ENCODE results near the gene KLHDC1. TPM values are rescaled to one million over a fixed set of nuclear protein-coding genes. Genes with fewer than 3 reads are reported as not detected.
"Not testable (repeated sequence)": the region's sequence is repeated elsewhere in the genome, so short reads cannot be mapped to it uniquely, and the experiment has no call there.

Gene KLHDC1
- total RNA-seq, 1 experiment from 2014 or later, result 1.7 TPM

DNA sequence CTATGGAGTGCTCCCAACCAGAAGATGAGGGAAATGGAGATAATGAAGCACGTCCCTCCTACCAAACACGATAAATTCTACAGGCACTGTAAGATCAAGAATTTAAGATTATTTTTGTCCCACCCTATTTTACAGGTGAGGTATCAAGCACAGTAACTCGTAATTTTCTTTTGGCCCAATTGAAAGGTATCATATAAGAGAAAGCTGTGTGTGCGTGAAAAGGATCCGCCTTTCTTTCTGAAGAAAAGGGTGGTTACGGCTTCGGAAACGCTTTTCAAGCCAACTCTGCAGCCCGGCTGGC lies 74.3 kb downstream of the KLHDC1 start:
- DNase-seq, result no peak
- Histone ChIP-seq H3K4me2 (ENCODE audit: low read depth, low read length, poor library complexity, severe bottlenecking) (peak overlapping the region; percentile 74), H4K20me1 (ENCODE audit: insufficient read depth, low read depth, low read length) (no peaks in the 10 kb centered on the region; the same call in 1 of the 2 replicates), H3K27me3 (ENCODE audit: low read length) (no peaks in the 10 kb centered on the region), H3K9me3 (ENCODE audit: low read length) (no peaks in the 10 kb centered on the region), H3K27ac (ENCODE audit: low read length) (peak overlapping the region; percentile 91), H3K79me2 (ENCODE audit: low read length) (peaks cover 40% of the 10 kb centered on the region), H2AFZ (ENCODE audit: low read length) (peak overlapping the region; percentile 97), H3K4me3 (ENCODE audit: low read length) (peak overlapping the region; percentile 89), H3K9me2 (replicated peaks; ENCODE audit: insufficient read depth, low read length) (no peaks in the 10 kb centered on the region), H3K9ac (ENCODE audit: low read length) (peak overlapping the region; percentile 88), H3K4me1 (ENCODE audit: low read length) (peaks cover 51% of the 10 kb centered on the region), H3K36me3 (ENCODE audit: insufficient read depth, low read length) (peaks cover 4% of the 10 kb centered on the region; the same call in 1 of the 2 replicates)

DNA sequence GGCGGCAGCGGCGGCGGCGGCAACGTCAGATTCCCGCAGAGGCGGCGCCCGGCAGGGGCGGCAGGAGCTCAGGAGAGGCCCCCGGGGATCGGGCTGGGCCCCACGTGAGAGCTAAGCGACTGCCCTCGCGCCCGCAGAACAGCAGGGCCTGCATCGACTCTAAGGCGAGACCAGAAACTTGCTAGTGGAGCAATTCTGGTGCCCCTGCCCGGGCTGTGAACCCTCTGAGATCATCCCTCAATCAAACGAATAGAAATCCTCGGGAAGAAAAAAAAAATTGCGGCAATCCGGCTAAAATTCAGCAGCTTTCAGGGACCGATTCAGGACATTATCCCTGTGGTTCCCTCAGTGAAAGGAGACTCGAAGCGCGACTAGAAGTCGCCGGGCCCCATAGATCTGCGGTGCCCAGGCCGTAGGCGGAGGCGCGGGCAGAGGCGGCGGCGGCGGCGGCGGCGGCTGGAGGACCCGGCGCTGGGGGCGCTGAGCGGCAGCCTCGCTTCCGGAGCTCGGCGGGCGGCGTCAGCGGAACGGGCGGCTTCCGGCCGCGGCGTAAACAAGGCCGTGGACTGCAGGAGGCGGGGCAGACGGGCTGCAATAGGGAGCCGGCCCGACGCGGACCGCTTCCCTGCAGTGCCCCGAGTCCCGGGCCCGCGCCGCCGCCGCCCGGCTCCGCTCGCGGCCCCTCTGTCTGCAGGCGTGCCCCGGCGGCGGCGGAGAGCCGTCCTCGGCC lies 74.8 kb downstream of the KLHDC1 start, which contains the start of gene KLHDC2:
Gene KLHDC2, plus strand, starts transcription at position 583 of the 730 bp plus-strand sequence. CDS start 316 bp downstream, outside the sequence.
- Histone ChIP-seq H3K9ac (ENCODE audit: low read length) (peak within 1 kb of the TSS; percentile 88), H3K36me3 (ENCODE audit: insufficient read depth, low read length) (peaks cover 8% of the 10 kb centered on the region; the same call in 1 of the 2 replicates), H3K9me2 (replicated peaks; ENCODE audit: insufficient read depth, low read length) (no peaks in the 10 kb centered on the region), H3K27me3 (ENCODE audit: low read length) (no peaks in the 10 kb centered on the region), H3K4me1 (ENCODE audit: low read length) (peaks cover 56% of the 10 kb centered on the region), H3K4me3 (ENCODE audit: low read length) (peak within 1 kb of the TSS; percentile 89), H3K79me2 (ENCODE audit: low read length) (peaks cover 43% of the 10 kb centered on the region), H2AFZ (ENCODE audit: low read length) (peak within 1 kb of the TSS; percentile 97), H3K4me2 (ENCODE audit: low read depth, low read length, poor library complexity, severe bottlenecking) (peak within 1 kb of the TSS; percentile 74), H3K9me3 (ENCODE audit: low read length) (no peaks in the 10 kb centered on the region), H3K27ac (ENCODE audit: low read length) (peak within 1 kb of the TSS; percentile 91), H4K20me1 (ENCODE audit: insufficient read depth, low read depth, low read length) (no peaks in the 10 kb centered on the region; the same call in 1 of the 2 replicates)
- DNase-seq, result peak; percentile 97

DNA sequence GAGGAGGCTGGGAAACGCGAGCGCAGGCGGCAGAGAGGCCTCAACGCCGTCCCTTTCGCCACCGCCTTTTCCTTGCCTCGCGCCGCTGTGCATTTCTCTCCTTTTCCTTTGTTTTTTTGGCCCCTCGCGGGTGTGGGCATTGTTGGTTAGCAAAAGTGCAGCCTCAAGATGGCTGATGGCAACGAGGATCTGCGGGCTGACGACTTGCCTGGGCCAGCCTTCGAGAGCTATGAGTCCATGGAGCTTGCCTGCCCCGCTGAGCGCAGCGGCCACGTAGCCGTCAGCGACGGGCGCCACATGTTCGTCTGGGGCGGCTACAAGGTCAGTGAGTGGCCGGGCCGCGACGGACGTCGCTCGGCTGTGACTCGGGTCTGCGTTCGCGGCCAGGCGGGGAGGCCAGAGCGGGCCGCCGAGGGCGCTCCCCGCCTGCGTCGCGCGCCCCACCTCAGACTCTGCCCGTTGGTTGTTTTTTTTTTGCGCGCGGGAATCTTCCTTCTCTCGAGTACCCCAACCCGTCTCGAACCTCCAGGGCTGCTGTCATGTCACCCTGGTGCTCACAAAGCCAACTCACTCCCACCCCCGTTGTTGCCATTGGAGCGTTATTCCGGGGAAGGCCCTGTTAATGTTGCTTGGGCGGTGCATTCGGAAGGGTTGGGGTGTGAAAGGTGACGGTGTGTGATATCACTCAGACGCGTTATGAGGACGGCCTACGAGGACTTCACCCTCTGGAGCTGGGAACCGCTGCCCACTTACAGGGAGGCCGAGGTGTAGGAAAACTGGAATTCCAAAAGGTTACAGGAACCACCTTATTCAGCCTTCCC lies 75.6 kb downstream of the KLHDC1 start:
- H3K36me3 ChIP-seq (ENCODE audit: insufficient read depth, low read length), result peaks cover 8% of the 10 kb centered on the region; the same call in 1 of the 2 replicates
- H3K4me1 ChIP-seq (ENCODE audit: low read length), result peaks cover 57% of the 10 kb centered on the region
- no peaks in the 10 kb centered on the region for H3K9me3 ChIP-seq (ENCODE audit: low read length)
- H3K27me3 ChIP-seq (ENCODE audit: low read length), result no peaks in the 10 kb centered on the region
- peaks cover 43% of the 10 kb centered on the region for H3K79me2 ChIP-seq (ENCODE audit: low read length)
- peak overlapping the region; percentile 89 for H3K4me3 ChIP-seq (ENCODE audit: low read length)
- no peaks in the 10 kb centered on the region; the same call in 1 of the 2 replicates for H4K20me1 ChIP-seq (ENCODE audit: insufficient read depth, low read depth, low read length)
- H3K9ac ChIP-seq (ENCODE audit: low read length), result peak overlapping the region; percentile 88
- H3K27ac ChIP-seq (ENCODE audit: low read length), result peak overlapping the region; percentile 91
- H3K9me2 ChIP-seq (replicated peaks; ENCODE audit: insufficient read depth, low read length), result no peaks in the 10 kb centered on the region
- H3K4me2 ChIP-seq (ENCODE audit: low read depth, low read length, poor library complexity, severe bottlenecking), result peak overlapping the region; percentile 74
- peak; percentile 89 for DNase-seq
- H2AFZ ChIP-seq (ENCODE audit: low read length), result peak overlapping the region; percentile 94

DNA sequence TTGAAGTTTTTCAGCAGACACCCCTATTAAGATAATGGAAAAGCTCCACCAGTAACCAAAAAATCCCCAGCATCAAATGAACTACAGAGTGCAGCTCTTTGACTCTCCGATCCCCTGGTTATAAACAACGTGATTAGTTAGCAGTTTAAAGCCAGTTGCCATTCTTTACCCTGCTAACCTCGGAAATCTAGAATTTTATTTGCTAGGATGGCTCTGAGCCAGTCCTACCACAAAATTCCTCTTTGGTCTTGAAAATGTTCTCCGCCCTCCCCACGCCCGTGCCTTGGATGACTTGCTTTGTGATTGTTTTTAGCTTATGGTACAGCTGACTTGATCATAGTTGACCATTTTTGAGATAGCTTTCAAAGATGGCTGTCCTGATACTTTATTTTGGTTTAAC lies 76.3 kb downstream of the KLHDC1 start:
- Histone ChIP-seq H3K4me3 (ENCODE audit: low read length) (peak overlapping the region; percentile 89), H3K4me1 (ENCODE audit: low read length) (peaks cover 57% of the 10 kb centered on the region), H3K9me2 (replicated peaks; ENCODE audit: insufficient read depth, low read length) (no peaks in the 10 kb centered on the region), H2AFZ (ENCODE audit: low read length) (no peak overlapping the region), H3K27me3 (ENCODE audit: low read length) (no peaks in the 10 kb centered on the region), H3K27ac (ENCODE audit: low read length) (peak overlapping the region; percentile 91), H3K79me2 (ENCODE audit: low read length) (peaks cover 45% of the 10 kb centered on the region), H3K9ac (ENCODE audit: low read length) (peak overlapping the region; percentile 88), H3K4me2 (ENCODE audit: low read depth, low read length, poor library complexity, severe bottlenecking) (peak overlapping the region; percentile 74), H4K20me1 (ENCODE audit: insufficient read depth, low read depth, low read length) (no peaks in the 10 kb centered on the region; the same call in 1 of the 2 replicates), H3K9me3 (ENCODE audit: low read length) (no peaks in the 10 kb centered on the region), H3K36me3 (ENCODE audit: insufficient read depth, low read length) (peaks cover 8% of the 10 kb centered on the region; the same call in 1 of the 2 replicates)
- DNase-seq, result peak; percentile 57

DNA sequence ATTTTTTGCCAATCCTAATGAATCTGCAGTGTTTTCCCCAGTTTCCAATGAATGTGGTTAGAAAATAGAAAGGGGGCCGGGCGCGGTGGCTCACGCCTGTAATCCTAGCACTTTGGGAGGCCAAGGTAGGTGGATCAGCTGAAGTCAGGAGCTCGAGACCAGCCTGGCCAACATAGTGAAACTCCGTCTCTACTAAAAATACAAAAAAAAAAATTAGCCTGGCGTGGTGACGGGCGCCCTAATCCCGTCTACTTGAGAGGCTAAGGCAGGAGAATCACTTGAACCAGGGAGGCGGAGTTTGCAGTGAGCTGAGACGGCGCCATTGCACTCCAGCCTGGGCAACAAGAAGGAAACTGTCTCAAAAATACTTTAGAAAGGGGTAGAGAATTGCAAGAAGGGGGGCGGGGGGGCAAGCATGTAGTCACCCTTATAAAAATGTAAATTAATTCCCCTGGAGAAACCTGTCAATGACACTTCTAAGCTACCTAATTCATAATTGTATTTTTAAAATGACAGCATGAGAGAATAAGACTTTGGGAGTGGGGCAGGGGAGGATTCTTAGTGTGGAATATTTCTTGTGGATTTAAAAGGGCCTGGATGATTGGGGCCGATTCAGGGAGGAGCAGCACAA lies 76.8 kb downstream of the KLHDC1 start:
- peak overlapping the region; percentile 91 for H3K27ac ChIP-seq (ENCODE audit: low read length)
- H3K36me3 ChIP-seq (ENCODE audit: insufficient read depth, low read length), result peaks cover 8% of the 10 kb centered on the region; the same call in 1 of the 2 replicates
- H3K9ac ChIP-seq (ENCODE audit: low read length), result peak overlapping the region; percentile 88
- peak; percentile 82 for DNase-seq
- no peaks in the 10 kb centered on the region for H3K9me3 ChIP-seq (ENCODE audit: low read length)
- H3K4me2 ChIP-seq (ENCODE audit: low read depth, low read length, poor library complexity, severe bottlenecking), result peak overlapping the region; percentile 74
- H3K4me1 ChIP-seq (ENCODE audit: low read length), result peaks cover 55% of the 10 kb centered on the region
- no peaks in the 10 kb centered on the region for H3K27me3 ChIP-seq (ENCODE audit: low read length)
- peaks cover 45% of the 10 kb centered on the region for H3K79me2 ChIP-seq (ENCODE audit: low read length)
- peak overlapping the region; percentile 89 for H3K4me3 ChIP-seq (ENCODE audit: low read length)
- no peaks in the 10 kb centered on the region; the same call in 1 of the 2 replicates for H4K20me1 ChIP-seq (ENCODE audit: insufficient read depth, low read depth, low read length)
- H3K9me2 ChIP-seq (replicated peaks; ENCODE audit: insufficient read depth, low read length), result no peaks in the 10 kb centered on the region
- H2AFZ ChIP-seq (ENCODE audit: low read length), result no peak overlapping the region

DNA sequence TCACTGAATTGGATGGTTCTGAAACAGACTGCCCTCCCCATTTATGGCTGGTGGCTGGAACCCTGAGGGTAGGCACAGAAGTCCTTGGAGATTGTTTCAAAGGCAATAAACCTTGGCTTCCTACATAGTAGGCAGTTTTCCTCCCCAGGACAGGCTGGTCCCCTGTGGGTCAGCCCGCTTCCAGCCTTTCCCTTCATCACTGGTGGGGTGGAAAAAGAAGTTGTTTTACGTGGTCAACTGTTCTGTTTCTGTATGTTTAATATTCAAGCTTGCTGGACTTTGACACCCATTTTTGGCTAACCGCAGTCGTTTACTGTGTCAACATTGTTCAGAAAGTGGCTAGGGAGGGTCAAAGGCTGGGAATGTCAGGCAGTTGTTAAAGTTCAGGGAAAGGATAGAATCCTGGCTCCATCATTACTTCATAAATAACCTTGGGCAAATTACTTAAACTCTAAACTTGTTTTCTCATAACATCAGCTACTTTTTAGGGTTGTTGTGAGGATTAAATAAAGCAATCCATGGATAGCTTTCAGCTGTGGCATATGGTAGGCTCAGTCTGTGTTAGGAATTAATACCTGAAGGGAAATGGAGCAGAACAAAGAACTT lies 77.4 kb downstream of the KLHDC1 start:
- Histone ChIP-seq H3K9me2 (replicated peaks; ENCODE audit: insufficient read depth, low read length) (no peaks in the 10 kb centered on the region), H3K4me1 (ENCODE audit: low read length) (peaks cover 52% of the 10 kb centered on the region), H2AFZ (ENCODE audit: low read length) (no peak overlapping the region), H3K27ac (ENCODE audit: low read length) (peak overlapping the region; percentile 91), H3K36me3 (ENCODE audit: insufficient read depth, low read length) (peaks cover 12% of the 10 kb centered on the region), H4K20me1 (ENCODE audit: insufficient read depth, low read depth, low read length) (no peaks in the 10 kb centered on the region; the same call in 1 of the 2 replicates), H3K79me2 (ENCODE audit: low read length) (peaks cover 45% of the 10 kb centered on the region), H3K27me3 (ENCODE audit: low read length) (no peaks in the 10 kb centered on the region), H3K4me2 (ENCODE audit: low read depth, low read length, poor library complexity, severe bottlenecking) (peak overlapping the region; percentile 74), H3K9ac (ENCODE audit: low read length) (peak overlapping the region; percentile 88), H3K9me3 (ENCODE audit: low read length) (no peaks in the 10 kb centered on the region), H3K4me3 (ENCODE audit: low read length) (peak overlapping the region; percentile 89)
- DNase-seq, result no peak

DNA sequence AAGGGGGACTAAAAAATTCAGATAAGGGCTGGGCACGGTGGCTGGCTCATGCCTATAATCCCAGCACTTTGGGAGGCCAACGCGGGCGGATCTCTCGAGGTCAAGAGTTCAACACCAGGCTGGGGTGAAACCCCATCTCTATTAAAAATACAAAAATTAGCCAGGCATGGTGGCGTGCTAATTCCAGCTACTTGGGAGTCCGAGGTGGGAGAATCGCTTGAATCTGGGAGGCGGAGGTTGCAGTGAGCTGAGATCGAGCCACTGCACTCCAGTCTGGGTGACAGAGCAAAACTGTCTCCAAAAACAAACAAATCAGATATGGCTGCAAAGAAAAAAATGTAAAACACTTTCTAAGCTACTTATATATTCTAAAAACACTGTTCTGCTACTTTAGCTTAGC lies 78.8 kb downstream of the KLHDC1 start:
- peak overlapping the region; percentile 74 for H3K4me2 ChIP-seq (ENCODE audit: low read depth, low read length, poor library complexity, severe bottlenecking)

More for the DNA sequence above, 78.8 kb downstream of the KLHDC1 start:
- H3K27me3 ChIP-seq (ENCODE audit: low read length); H3K9me3 ChIP-seq (ENCODE audit: low read length); H2AFZ ChIP-seq (ENCODE audit: low read length); H3K9ac ChIP-seq (ENCODE audit: low read length); DNase-seq; H3K9me2 ChIP-seq (replicated peaks; ENCODE audit: insufficient read depth, low read length); H4K20me1 ChIP-seq (ENCODE audit: insufficient read depth, low read depth, low read length): not testable (repeated sequence)
- Histone ChIP-seq H3K4me1 (ENCODE audit: low read length) (peaks cover 52% of the 10 kb centered on the region), H3K79me2 (ENCODE audit: low read length) (peaks cover 45% of the 10 kb centered on the region), H3K36me3 (ENCODE audit: insufficient read depth, low read length) (peaks cover 21% of the 10 kb centered on the region), H3K27ac (ENCODE audit: low read length) (peak overlapping the region; percentile 91), H3K4me3 (ENCODE audit: low read length) (0 out of 2 replicates have a peak overlapping the region, but pooled peaks have one; percentile 13)
